Smooth muscle cell (in vitro differentiated cells): Measurements from ENCODE around the gene PRSS36. TPM values are rescaled to one million over a fixed set of nuclear protein-coding genes. Genes with fewer than 3 reads are reported as not detected.

ENCODE experiments used
- DNase-seq: peaks from one replicate; lab custom pipeline; 2025; ENCODE audit not compliant: unreplicated experiment; lab: John Stamatoyannopoulos, UW
- H2AFZ ChIP-seq: fragments of 200-600 bp; sonication (generic); 2 replicates; pipeline ENCODE4 v1.6.0; 2016; ENCODE audit warnings: antibody characterized with exemption, low read depth, mild to moderate bottlenecking
- H3F3A ChIP-seq: fragments of 200-600 bp; sonication (generic); 2 replicates; pipeline ENCODE4 v1.6.0; 2017; ENCODE audit warnings: antibody characterized with exemption, low read depth
- H3K27ac ChIP-seq: fragments of 200-600 bp; sonication (generic); 2 replicates; pipeline ENCODE4 v1.5.1; 2016; ENCODE audit warnings: low read depth, mild to moderate bottlenecking
- H3K27me3 ChIP-seq: fragments of 200-600 bp; sonication (generic); 2 replicates; pipeline ENCODE4 v1.6.1; 2016; ENCODE audit warnings: low read depth, mild to moderate bottlenecking
- H3K36me3 ChIP-seq: fragments of 200-600 bp; sonication (generic); 2 replicates; pipeline ENCODE4 v1.5.1; 2016; ENCODE audit warnings: low read depth
- H3K4me1 ChIP-seq: fragments of 200-600 bp; sonication (generic); 2 replicates; pipeline ENCODE4 v1.5.1; 2016; ENCODE audit warnings: low read depth
- H3K4me2 ChIP-seq: fragments of 200-600 bp; sonication (generic); 2 replicates; pipeline ENCODE4 v1.6.0; 2016; ENCODE audit warnings: mild to moderate bottlenecking
- H3K4me3 ChIP-seq: fragments of 200-600 bp; sonication (generic); 2 replicates; pipeline ENCODE4 v1.5.1; 2016; ENCODE audit warnings: mild to moderate bottlenecking
- H3K79me2 ChIP-seq: fragments of 200-600 bp; sonication (generic); 2 replicates; pipeline ENCODE4 v1.6.0; 2016; ENCODE audit warnings: low read depth, mild to moderate bottlenecking
- H3K9ac ChIP-seq: fragments of 200-600 bp; sonication (generic); 2 replicates; pipeline ENCODE4 v1.6.0; 2016; ENCODE audit warnings: low read depth
- H3K9me3 ChIP-seq: fragments of 200-600 bp; sonication (generic); replicated peaks from 2 replicates; pipeline ENCODE4 v1.5.1; 2016; ENCODE audit warnings: low read depth
- H4K20me1 ChIP-seq: fragments of 200-600 bp; sonication (generic); 2 replicates; pipeline ENCODE4 v1.6.0; 2016; ENCODE audit warnings: low read depth
- CTCF ChIP-seq: fragments of 200-600 bp; sonication (generic); IDR thresholded peaks from 2 replicates; pipeline ENCODE4 v1.5.1; 2017; ENCODE audit warnings: borderline replicate concordance, mild to moderate bottlenecking, antibody characterized with exemption; ENCODE audit not compliant: insufficient read depth, poor library complexity, severe bottlenecking
- WGBS: methylation state at CpG from one replicate; pipeline ENCODE4 v1.1.7; 2016; ENCODE audit warnings: low lambda C conversion rate; 5-methylcytosine and 5-hydroxymethylcytosine counted together
- polyA plus RNA-seq: library from polyadenylated mRNA; unstranded; fragments of >200 nt; fragmentation: Nextera tagmentation; extraction: Ambion mirVana; gene quantifications from 2 replicates; pipeline ENCODE4 v1.2.1, GENCODE V29; 2016
- total RNA-seq: library from RNA; depleted of rRNA; stranded (reverse); fragments of >200 nt; gene quantifications from 2 replicates; pipeline ENCODE4 v1.2.3, GENCODE V29; 2014

The PRSS36 gene
- total and polyA plus RNA-seq, 2 experiments from 2014 or later = 0.31 to 1.6 TPM

GRCh38 chr16:31093132-31093703, 56.6 kb downstream of the PRSS36 start:
- no peaks in the 10 kb centered on the region for H3K27me3 ChIP-seq
- no peaks in the 10 kb centered on the region for H3K9me3 ChIP-seq
- H2AFZ ChIP-seq = no peak overlapping the region
- no peaks in the 10 kb centered on the region for H3F3A ChIP-seq
- 34% methylated on average over 17 of the region's 17 CpGs for WGBS
- H4K20me1 ChIP-seq = peaks cover 47% of the 10 kb centered on the region
- H3K4me1 ChIP-seq = no peaks in the 10 kb centered on the region
- H3K36me3 ChIP-seq = no peaks in the 10 kb centered on the region
- no peak for DNase-seq
- peak overlapping the region; percentile 98 for H3K4me2 ChIP-seq
- H3K27ac ChIP-seq = no peak overlapping the region
- peak overlapping the region; percentile 87 for H3K4me3 ChIP-seq
- no peak for TF ChIP-seq CTCF
- no peak overlapping the region for H3K9ac ChIP-seq
- H3K79me2 ChIP-seq = peaks cover 35% of the 10 kb centered on the region

GRCh38 chr16:31092330-31092729, 57.5 kb downstream of the PRSS36 start:
- no peaks in the 10 kb centered on the region for H3K27me3 ChIP-seq
- no peak overlapping the region for H3K9ac ChIP-seq
- peak overlapping the region; percentile 98 for H3K4me2 ChIP-seq
- no peak for DNase-seq
- H4K20me1 ChIP-seq = peaks cover 50% of the 10 kb centered on the region
- H2AFZ ChIP-seq = no peak overlapping the region
- H3K36me3 ChIP-seq = no peaks in the 10 kb centered on the region
- TF ChIP-seq CTCF = no peak
- no peaks in the 10 kb centered on the region for H3K4me1 ChIP-seq
- H3K9me3 ChIP-seq = no peaks in the 10 kb centered on the region
- 80% methylated on average over 5 of the region's 5 CpGs for WGBS
- H3F3A ChIP-seq = no peaks in the 10 kb centered on the region
- no peak overlapping the region for H3K4me3 ChIP-seq
- peaks cover 35% of the 10 kb centered on the region for H3K79me2 ChIP-seq
- peak overlapping the region; percentile 23 for H3K27ac ChIP-seq

GRCh38 chr16:31090540-31090939, 59.3 kb downstream of the PRSS36 start:
- Histone ChIP-seq H3K4me3 (no peak overlapping the region), H3F3A (no peaks in the 10 kb centered on the region), H4K20me1 (peaks cover 50% of the 10 kb centered on the region), H3K79me2 (peaks cover 35% of the 10 kb centered on the region), H2AFZ (no peak overlapping the region), H3K36me3 (no peaks in the 10 kb centered on the region), H3K9ac (no peak overlapping the region), H3K4me1 (no peaks in the 10 kb centered on the region), H3K27me3 (no peaks in the 10 kb centered on the region), H3K4me2 (no peak overlapping the region), H3K27ac (no peak overlapping the region), H3K9me3 (no peaks in the 10 kb centered on the region)
- 42% methylated on average over 2 of the region's 2 CpGs for WGBS
- no peak for TF ChIP-seq CTCF
- DNase-seq = no peak

GRCh38 chr16:31089199-31089598, 60.7 kb downstream of the PRSS36 start:
- WGBS = 97% methylated on average over 8 of the region's 8 CpGs
- Histone ChIP-seq H3K4me3 (no peak overlapping the region), H3K9me3 (no peaks in the 10 kb centered on the region), H3K79me2 (peaks cover 33% of the 10 kb centered on the region), H3K27ac (no peak overlapping the region), H3K27me3 (no peaks in the 10 kb centered on the region), H3F3A (no peaks in the 10 kb centered on the region), H2AFZ (no peak overlapping the region), H3K4me1 (no peaks in the 10 kb centered on the region), H3K4me2 (no peak overlapping the region), H3K9ac (no peak overlapping the region), H3K36me3 (no peaks in the 10 kb centered on the region), H4K20me1 (peaks cover 50% of the 10 kb centered on the region)
- no peak for DNase-seq
- TF ChIP-seq CTCF = no peak
